Measurements from ENCODE around the gene ST8SIA6. TPM values are rescaled to one million over a fixed set of nuclear protein-coding genes. Genes with fewer than 3 reads are reported as not detected.

Gene ST8SIA6
- total RNA-seq, 1 donor from 2014 or later = 12.5 TPM

DNA sequence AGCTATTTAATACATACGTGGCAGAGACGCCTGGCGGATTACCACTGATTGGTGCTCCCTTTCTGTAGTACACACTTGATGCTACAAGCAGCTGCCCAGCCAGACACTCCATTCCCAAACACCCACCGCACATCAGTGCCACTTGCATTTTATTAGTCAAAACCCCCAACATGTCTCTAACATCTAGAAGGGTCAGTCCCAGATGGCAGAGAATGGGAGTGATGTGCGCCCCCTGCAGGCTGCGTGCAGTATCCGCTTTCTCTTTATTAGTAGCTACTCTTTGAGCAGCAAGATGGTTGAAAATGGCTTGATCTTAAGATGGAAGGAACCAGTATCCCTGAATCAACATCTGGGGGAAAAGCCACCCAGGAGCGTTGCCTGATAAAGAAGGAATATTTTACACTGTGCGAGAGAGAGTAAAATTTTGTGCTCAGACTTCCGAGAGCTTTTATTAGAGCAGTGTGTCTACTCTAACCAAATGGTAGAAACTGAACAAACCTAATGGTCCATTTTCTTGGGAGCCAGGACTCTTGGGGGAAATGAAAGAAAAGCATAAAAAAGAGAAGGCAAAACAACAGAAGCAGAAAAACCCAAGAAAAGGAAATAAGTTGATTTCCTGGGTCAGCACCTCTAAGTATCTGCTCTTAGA lies 78.3 kb downstream of the ST8SIA6 start:
- H3K4me1 ChIP-seq = no peaks in the 10 kb centered on the region

DNA sequence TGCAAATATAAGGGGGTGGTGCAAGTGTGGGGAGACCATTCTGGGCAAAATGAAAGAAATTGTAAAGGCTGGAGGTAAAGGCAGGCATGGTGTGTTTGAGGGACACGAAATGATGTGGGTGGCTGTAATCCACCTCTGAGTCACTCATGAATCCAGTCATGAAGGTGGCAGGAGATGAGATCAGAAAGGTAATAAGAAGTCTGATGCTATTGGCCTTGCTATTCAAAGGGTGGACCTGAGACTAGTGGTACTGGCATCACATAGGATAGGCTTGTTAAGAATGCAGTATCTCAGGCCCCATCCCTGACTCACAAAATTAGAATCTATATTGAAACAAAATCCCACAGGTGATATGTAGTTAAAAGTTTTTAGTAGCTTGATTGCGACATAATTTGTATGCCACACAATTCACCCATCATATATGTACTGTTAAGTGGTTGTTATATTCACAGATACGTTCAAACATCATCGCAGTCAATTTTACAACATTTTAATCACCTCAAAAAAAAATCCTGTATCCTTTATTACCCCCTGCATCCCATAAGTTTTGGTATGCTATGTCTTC lies 85.6 kb downstream of the ST8SIA6 start:
- H3K9me3 ChIP-seq = no peaks in the 10 kb centered on the region
- H3K27me3 ChIP-seq (ENCODE audit: low read depth) = no peaks in the 10 kb centered on the region
- H3K36me3 ChIP-seq = no peaks in the 10 kb centered on the region
- no peaks in the 10 kb centered on the region for H3K4me1 ChIP-seq
- intact Hi-C loops (cut with DNase I) = no loop called here
- no peak for ATAC-seq
- H3K4me3 ChIP-seq = no peak overlapping the region
- H3K27ac ChIP-seq = no peak overlapping the region
- DNase-seq = no peak
- TF ChIP-seq, protein P1, sequence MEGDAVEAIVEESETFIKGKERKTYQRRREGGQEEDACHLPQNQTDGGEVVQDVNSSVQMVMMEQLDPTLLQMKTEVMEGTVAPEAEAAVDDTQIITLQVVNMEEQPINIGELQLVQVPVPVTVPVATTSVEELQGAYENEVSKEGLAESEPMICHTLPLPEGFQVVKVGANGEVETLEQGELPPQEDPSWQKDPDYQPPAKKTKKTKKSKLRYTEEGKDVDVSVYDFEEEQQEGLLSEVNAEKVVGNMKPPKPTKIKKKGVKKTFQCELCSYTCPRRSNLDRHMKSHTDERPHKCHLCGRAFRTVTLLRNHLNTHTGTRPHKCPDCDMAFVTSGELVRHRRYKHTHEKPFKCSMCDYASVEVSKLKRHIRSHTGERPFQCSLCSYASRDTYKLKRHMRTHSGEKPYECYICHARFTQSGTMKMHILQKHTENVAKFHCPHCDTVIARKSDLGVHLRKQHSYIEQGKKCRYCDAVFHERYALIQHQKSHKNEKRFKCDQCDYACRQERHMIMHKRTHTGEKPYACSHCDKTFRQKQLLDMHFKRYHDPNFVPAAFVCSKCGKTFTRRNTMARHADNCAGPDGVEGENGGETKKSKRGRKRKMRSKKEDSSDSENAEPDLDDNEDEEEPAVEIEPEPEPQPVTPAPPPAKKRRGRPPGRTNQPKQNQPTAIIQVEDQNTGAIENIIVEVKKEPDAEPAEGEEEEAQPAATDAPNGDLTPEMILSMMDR (IDR thresholded peaks at IDR 0.05) = no peak

More for the DNA sequence above, 78.3 kb downstream of the ST8SIA6 start:
- Histone ChIP-seq H3K36me3 (no peaks in the 10 kb centered on the region), H3K9me3 (no peaks in the 10 kb centered on the region), H3K4me3 (no peak overlapping the region), H3K27ac (no peak overlapping the region), H3K27me3 (ENCODE audit: low read depth) (no peaks in the 10 kb centered on the region)
- TF ChIP-seq, protein P1 (IDR thresholded peaks at IDR 0.05) = peak; percentile 39
- DNase-seq = no peak
- intact Hi-C loops (cut with DNase I) = no loop called here
- no peak for ATAC-seq

DNA sequence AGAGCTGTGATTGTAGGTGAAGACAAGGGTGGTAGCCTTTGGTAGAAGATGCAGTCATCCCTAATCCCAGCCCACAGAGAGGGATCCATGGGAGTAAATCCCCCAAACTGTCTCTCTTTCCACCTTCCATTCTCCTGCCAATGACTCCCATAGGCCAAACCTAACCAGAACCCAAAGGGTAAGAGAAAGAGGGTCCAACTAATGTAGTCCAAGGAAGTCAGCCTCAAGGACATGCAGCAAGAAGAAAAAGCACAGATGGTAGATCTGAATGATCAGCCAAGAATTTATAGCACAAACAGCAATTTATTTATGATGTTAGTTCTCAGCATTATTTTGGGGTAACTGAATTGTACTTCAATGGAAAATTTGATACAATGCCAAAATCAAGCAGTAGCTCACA lies 87.7 kb downstream of the ST8SIA6 start:
- Histone ChIP-seq H3K9me3 (no peaks in the 10 kb centered on the region), H3K27me3 (ENCODE audit: low read depth) (no peaks in the 10 kb centered on the region), H3K36me3 (no peaks in the 10 kb centered on the region), H3K4me3 (no peak overlapping the region), H3K4me1 (no peaks in the 10 kb centered on the region), H3K27ac (no peak overlapping the region)
- no peak for ATAC-seq
- TF ChIP-seq, protein P1 (IDR thresholded peaks at IDR 0.05) = no peak
- DNase-seq = no peak
- intact Hi-C loops (cut with DNase I) = no loop called here

DNA sequence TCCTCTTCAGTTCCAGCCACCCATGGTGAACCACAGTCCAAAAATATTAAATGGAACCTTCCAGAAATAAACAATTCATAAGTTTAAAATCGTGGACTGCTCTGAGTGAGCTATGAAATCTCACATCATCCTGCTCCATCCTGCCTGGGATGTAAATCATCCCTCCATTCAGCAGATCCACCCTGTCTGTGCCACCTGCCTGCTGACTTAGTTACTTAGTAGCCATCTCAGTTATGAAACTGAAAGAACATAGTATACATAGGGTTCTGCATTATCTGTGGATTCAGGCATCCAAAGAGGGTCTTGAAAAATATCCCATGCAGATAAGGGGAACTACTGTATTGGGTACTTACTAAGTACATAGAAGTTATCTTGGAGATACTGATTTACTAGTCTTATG lies 89.0 kb downstream of the ST8SIA6 start:
- ATAC-seq (no peak), DNase-seq (no peak)
- Histone ChIP-seq H3K9me3 (no peaks in the 10 kb centered on the region), H3K4me1 (no peaks in the 10 kb centered on the region), H3K36me3 (no peaks in the 10 kb centered on the region), H3K27ac (no peak overlapping the region), H3K4me3 (no peak overlapping the region), H3K27me3 (ENCODE audit: low read depth) (no peaks in the 10 kb centered on the region)
- intact Hi-C loops (cut with DNase I) = no loop called here
- TF ChIP-seq, protein P1 (IDR thresholded peaks at IDR 0.05) = no peak

DNA sequence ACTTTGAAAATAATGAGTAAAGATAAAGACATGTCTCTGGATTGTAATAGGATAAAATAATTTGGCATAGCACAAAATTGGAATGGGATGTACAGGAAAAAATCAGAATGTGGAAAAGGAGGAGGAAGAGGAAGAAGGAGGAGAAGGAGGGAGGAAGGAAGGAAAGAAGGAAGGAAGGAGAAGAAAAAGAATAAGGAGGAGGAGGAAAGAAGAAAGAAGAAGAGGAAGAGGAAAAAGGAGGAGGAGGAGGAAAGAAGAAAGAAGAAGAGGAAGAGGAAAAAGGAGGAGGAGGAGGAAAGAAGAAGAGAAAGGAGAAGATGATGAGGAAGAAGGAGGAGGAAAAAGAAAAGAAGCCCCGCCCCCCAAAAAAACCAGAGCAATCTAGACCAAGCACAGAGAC lies 95.9 kb downstream of the ST8SIA6 start:
- no peak overlapping the region for H3K27ac ChIP-seq
- no peak for ATAC-seq
- TF ChIP-seq, protein P1 (IDR thresholded peaks at IDR 0.05) = no peak
- H3K36me3 ChIP-seq = no peaks in the 10 kb centered on the region
- DNase-seq = no peak
- H3K9me3 ChIP-seq = no peaks in the 10 kb centered on the region
- H3K4me1 ChIP-seq = no peaks in the 10 kb centered on the region
- intact Hi-C loops (cut with DNase I) = no loop called here
- H3K27me3 ChIP-seq (ENCODE audit: low read depth) = no peaks in the 10 kb centered on the region
- H3K4me3 ChIP-seq = no peak overlapping the region

All from lower lobe of right lung (tissue), 2 donors.